HepG2 (cell line): ENCODE measurements around the gene NDUFB6. TPM values are rescaled to one million over a fixed set of nuclear protein-coding genes. Genes with fewer than 3 reads are reported as not detected.

Experiments
- ATAC-seq: fragments of 200-7000 bp; cut with Tn5 transposase; 3 replicates; pipeline ENCODE4 v1.9.1; 2020; ENCODE audit warnings: mild to moderate bottlenecking, moderate library complexity
- BruUV-seq: library from RNA; stranded (reverse); fragments of 400-500 nt; replicated peaks from 2 replicates; lab custom pipeline; 2021; lab: Mats Ljungman, UMichigan
- CTCF ChIA-PET: fragments of 300-600 bp; formaldehyde crosslinking; extraction: SDS; loops from one replicate; lab custom pipeline; 2021; ENCODE audit warnings: low total read pairs, inconsistent platforms, low intra/inter-chr PET ratio; lab: Yijun Ruan, JAX
- POLR2A ChIA-PET: fragments of 350-600 bp; sonication (Branson Sonifier 250); formaldehyde crosslinking; loops from one replicate; lab custom pipeline; 2020; ENCODE audit warnings: antibody characterized with exemption, inconsistent platforms; lab: Yijun Ruan, JAX
- DNase-seq: peaks from one replicate; pipeline ENCODE4 v3.0.0-alpha.2; 2015; ENCODE audit warnings: low spot score
- FAIRE-seq: peaks from 3 replicates; lab custom pipeline; 2011; peaks lifted over from hg19 to GRCh38; lab: Jason Lieb, UNC
- H2AFZ ChIP-seq: one replicate; pipeline ENCODE4 v1.6.1; 2011; ENCODE audit warnings: low read length, inconsistent platforms
- H3K27ac ChIP-seq: fragments of 300-600 bp; 3 replicates; pipeline ENCODE4 v1.8.0; 2011; ENCODE audit warnings: mixed run types, mild to moderate bottlenecking, mixed read lengths, low read length, inconsistent platforms; ENCODE audit not compliant: insufficient read depth; ENCODE audit errors: extremely low read length
- H3K27me3 ChIP-seq, 2 experiments: fragments of 200-600 bp in 1 of 2; 2 replicates in 1 of 2; 3 replicates in 1 of 2; pipeline versions ENCODE4 v1.6.0 to v1.8.0; 2011; ENCODE audit warnings: low read length in 2 of 2, mild to moderate bottlenecking in 2 of 2, moderate library complexity in 2 of 2, inconsistent platforms in 1 of 2; ENCODE audit not compliant: insufficient read depth in 2 of 2, control insufficient read depth in 1 of 2
- H3K36me3 ChIP-seq, 2 experiments: fragments of 200-600 bp in 1 of 2; replicated peaks in 1 of 2; 2 replicates in 1 of 2; 3 replicates in 1 of 2; pipeline versions ENCODE4 v1.5.1 to v1.8.0; 2011; ENCODE audit warnings: low read length in 2 of 2, inconsistent platforms in 1 of 2; ENCODE audit not compliant: insufficient read depth in 2 of 2, control insufficient read depth in 1 of 2
- H3K4me1 ChIP-seq: 2 replicates; pipeline ENCODE4 v1.5.1; 2012; ENCODE audit warnings: low read length, inconsistent platforms; ENCODE audit not compliant: insufficient read depth
- H3K4me2 ChIP-seq: 2 replicates; pipeline ENCODE4 v1.6.0; 2011; ENCODE audit warnings: low read depth, low read length, inconsistent platforms
- H3K4me3 ChIP-seq, 3 experiments: fragments of 200-600 bp in 1 of 3; sonication (generic), shearing (Covaris generic) in 1 of 3; replicated peaks in 1 of 3; 2 replicates each; pipeline ENCODE4 v1.5.1; 2011 to 2016; ENCODE audit warnings: low read length in 3 of 3, inconsistent platforms in 2 of 3, low read depth in 2 of 3, mild to moderate bottlenecking in 2 of 3, control low read depth in 1 of 3, mixed read lengths in 1 of 3; ENCODE audit not compliant: insufficient read depth in 1 of 3
- H3K79me2 ChIP-seq: one replicate; pipeline ENCODE4 v1.6.1; 2011; ENCODE audit warnings: low read length, inconsistent platforms; ENCODE audit not compliant: insufficient read depth
- H3K9ac ChIP-seq: 2 replicates; pipeline ENCODE4 v1.6.0; 2011; ENCODE audit warnings: mild to moderate bottlenecking, low read depth, low read length, inconsistent platforms; ENCODE audit not compliant: insufficient read depth
- H3K9me3 ChIP-seq: 2 replicates; pipeline ENCODE4 v1.5.1; 2012; ENCODE audit warnings: mild to moderate bottlenecking, low read length
- H4K20me1 ChIP-seq: 2 replicates; pipeline ENCODE4 v1.6.0; 2011; ENCODE audit warnings: inconsistent platforms, mild to moderate bottlenecking, low read length, moderate library complexity; ENCODE audit not compliant: insufficient read depth
- HOXA5 ChIP-seq: sonication (generic); formaldehyde crosslinking; IDR thresholded peaks from 2 replicates; pipeline ENCODE4 v1.4.0; 2020; ENCODE audit warnings: missing genetic modification reagents
- NCOA2 ChIP-seq: sonication (generic); formaldehyde crosslinking; IDR thresholded peaks from 2 replicates; pipeline ENCODE4 v1.8.0; 2022; ENCODE audit warnings: inconsistent platforms
- ZBTB42 ChIP-seq: sonication (generic); formaldehyde crosslinking; IDR thresholded peaks from 2 replicates; pipeline ENCODE4 v1.5.0; 2020; ENCODE audit warnings: mild to moderate bottlenecking, missing genetic modification reagents
- ZNF547 ChIP-seq: sonication (generic); formaldehyde crosslinking; IDR thresholded peaks from 2 replicates; pipeline ENCODE4 v1.5.1; 2020; ENCODE audit warnings: mild to moderate bottlenecking, missing genetic modification reagents
- ZNF557 ChIP-seq: sonication (generic); formaldehyde crosslinking; IDR thresholded peaks from 2 replicates; pipeline ENCODE4 v1.4.0; 2020; ENCODE audit warnings: missing genetic modification reagents
- ZNF629 ChIP-seq: sonication (generic); formaldehyde crosslinking; conservative IDR thresholded peaks from 2 replicates; pipeline ENCODE4 v1.5.0; 2020; ENCODE audit warnings: missing genetic modification reagents
- WGBS: methylation state at CpG from one replicate; pipeline ENCODE4 v1.1.6; 2017; ENCODE audit warnings: low lambda C conversion rate; 5-methylcytosine and 5-hydroxymethylcytosine counted together
- in situ Hi-C: cut with HindIII; loops from 2 replicates; pipeline ENCODE4 v1.10.0; 2017; ENCODE audit warnings: low pct_unique_long_range_greater_than_20kb; ENCODE audit not compliant: extremely low pct_ligation_motif_present
- intact Hi-C: fragments of 100-400 bp; cut with micrococcal nuclease; formaldehyde crosslinking; loops from one replicate; pipeline ENCODE4 v1.10.0; 2022; ENCODE audit not compliant: unreplicated experiment
- polyA plus RNA-seq, 8 experiments: library from polyadenylated mRNA; depleted of rRNA in 3 of 8; stranded (reverse) in 7 of 8; unstranded in 1 of 8; fragments of >200 nt; fragmentation: Illumina TruSeq in 4 of 8; extraction: Trizol in 4 of 8; gene quantifications; 2 replicates each; pipeline versions ENCODE4 v1.2.1 to v1.2.3, GENCODE V29; 2011 to 2016; ENCODE audit warnings: low read depth in 4 of 8, missing spikeins in 1 of 8, mixed read lengths in 1 of 8; ENCODE audit not compliant: insufficient read depth in 1 of 8
- total RNA-seq, 5 experiments: library from RNA; depleted of rRNA; stranded (reverse); fragments of >200 nt; fragmentation: Illumina TruSeq; extraction: Trizol; gene quantifications; 2 replicates each; pipeline ENCODE4 v1.2.3, GENCODE V29; 2016; ENCODE audit warnings: low read depth in 1 of 5
- TF ChIP-seq, protein P1 (sequence below): sonication (generic); formaldehyde crosslinking; IDR thresholded peaks from 2 replicates; pipeline ENCODE4 v1.4.0; 2020; ENCODE audit warnings: missing genetic modification reagents
- TF ChIP-seq, protein P2 (sequence below): sonication (generic); formaldehyde crosslinking; IDR thresholded peaks from 2 replicates; pipeline ENCODE4 v1.8.0; 2022; ENCODE audit warnings: mild to moderate bottlenecking, missing genetic modification reagents; ENCODE audit not compliant: insufficient replicate concordance
- TF ChIP-seq, protein P3 (sequence below): IDR thresholded peaks from 2 replicates; pipeline ENCODE4 v1.6.1; 2016; ENCODE audit warnings: missing compliant biosample characterization, missing genetic modification reagents, borderline replicate concordance

The NDUFB6 gene
- total and polyA plus RNA-seq, 2 of the 13 experiments (the other 11 are each of a cell fraction or from before 2014, with no cell fraction given): 31.2 to 81.9 TPM

DNA sequence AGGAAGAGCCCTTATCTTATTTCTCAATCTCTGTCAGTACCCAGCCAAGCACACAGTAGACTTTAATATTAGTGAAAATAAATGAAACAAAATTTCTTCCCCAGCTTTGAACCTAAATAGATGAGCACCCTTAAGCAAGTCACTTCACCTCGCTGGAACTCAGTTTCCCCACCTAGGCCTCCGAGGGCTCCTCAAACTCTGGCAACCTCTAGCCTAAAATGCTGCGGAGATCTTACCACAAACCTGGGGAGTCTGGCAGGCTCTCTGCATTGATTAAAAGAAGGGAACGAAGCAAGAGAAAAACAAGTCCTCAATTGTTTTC lies 47.3 kb downstream of the NDUFB6 start:
- no TSS peak for BruUV-seq
- peak overlapping the region; percentile 89 for H3K4me2 ChIP-seq
- TF ChIP-seq ZNF557 (no peak), ZNF547 (CRISPR knock-in tag) (0 out of 2 replicates have a peak, but pooled peaks have one; percentile 12), HOXA5 (CRISPR knock-in tag) (0 out of 2 replicates have a peak, but pooled peaks have one; percentile 4), ZBTB42 (CRISPR knock-in tag) (0 out of 2 replicates have a peak, but pooled peaks have one; percentile 16), ZNF629 (no peak), NCOA2 (CRISPR knock-in tag) (0 out of 2 replicates have a peak, but pooled peaks have one; percentile 3)
- TF ChIP-seq, protein P1, sequence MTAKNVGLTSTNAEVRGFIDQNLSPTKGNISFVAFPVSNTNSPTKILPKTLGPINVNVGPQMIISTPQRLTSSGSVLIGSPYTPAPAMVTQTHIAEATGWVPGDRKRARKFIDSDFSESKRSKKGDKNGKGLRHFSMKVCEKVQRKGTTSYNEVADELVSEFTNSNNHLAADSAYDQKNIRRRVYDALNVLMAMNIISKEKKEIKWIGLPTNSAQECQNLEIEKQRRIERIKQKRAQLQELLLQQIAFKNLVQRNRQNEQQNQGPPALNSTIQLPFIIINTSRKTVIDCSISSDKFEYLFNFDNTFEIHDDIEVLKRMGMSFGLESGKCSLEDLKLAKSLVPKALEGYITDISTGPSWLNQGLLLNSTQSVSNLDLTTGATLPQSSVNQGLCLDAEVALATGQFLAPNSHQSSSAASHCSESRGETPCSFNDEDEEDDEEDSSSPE (CRISPR knock-in tag): 0 out of 2 replicates have a peak, but pooled peaks have one; percentile 4
- TF ChIP-seq, protein P2, sequence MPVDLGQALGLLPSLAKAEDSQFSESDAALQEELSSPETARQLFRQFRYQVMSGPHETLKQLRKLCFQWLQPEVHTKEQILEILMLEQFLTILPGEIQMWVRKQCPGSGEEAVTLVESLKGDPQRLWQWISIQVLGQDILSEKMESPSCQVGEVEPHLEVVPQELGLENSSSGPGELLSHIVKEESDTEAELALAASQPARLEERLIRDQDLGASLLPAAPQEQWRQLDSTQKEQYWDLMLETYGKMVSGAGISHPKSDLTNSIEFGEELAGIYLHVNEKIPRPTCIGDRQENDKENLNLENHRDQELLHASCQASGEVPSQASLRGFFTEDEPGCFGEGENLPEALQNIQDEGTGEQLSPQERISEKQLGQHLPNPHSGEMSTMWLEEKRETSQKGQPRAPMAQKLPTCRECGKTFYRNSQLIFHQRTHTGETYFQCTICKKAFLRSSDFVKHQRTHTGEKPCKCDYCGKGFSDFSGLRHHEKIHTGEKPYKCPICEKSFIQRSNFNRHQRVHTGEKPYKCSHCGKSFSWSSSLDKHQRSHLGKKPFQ: no peak
- TF ChIP-seq, protein P3, sequence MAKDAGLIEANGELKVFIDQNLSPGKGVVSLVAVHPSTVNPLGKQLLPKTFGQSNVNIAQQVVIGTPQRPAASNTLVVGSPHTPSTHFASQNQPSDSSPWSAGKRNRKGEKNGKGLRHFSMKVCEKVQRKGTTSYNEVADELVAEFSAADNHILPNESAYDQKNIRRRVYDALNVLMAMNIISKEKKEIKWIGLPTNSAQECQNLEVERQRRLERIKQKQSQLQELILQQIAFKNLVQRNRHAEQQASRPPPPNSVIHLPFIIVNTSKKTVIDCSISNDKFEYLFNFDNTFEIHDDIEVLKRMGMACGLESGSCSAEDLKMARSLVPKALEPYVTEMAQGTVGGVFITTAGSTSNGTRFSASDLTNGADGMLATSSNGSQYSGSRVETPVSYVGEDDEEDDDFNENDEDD: 0 out of 2 replicates have a peak, but pooled peaks have one; percentile 5
- H2AFZ ChIP-seq: peak overlapping the region; percentile 70
- H4K20me1 ChIP-seq: no peaks in the 10 kb centered on the region
- H3K27me3 ChIP-seq: no peaks in the 10 kb centered on the region; a peak in 1 of 5 replicates
- H3K4me1 ChIP-seq: peaks cover 39% of the 10 kb centered on the region
- intact Hi-C loops: loop anchor here (1.0 kb wide), 5 partner anchors 38 to 146 kb away; no protein-coding TSS in a partner anchor
- DNase-seq: no peak
- 0% methylated on average over 4 of the region's 4 CpGs for WGBS
- CTCF ChIA-PET: interaction anchor here (3.4 kb wide), 1 partner anchor 147 kb away, joined by 33 read pairs; no protein-coding TSS in a partner anchor
- H3K9ac ChIP-seq: peak overlapping the region; percentile 76
- peaks cover 6% of the 10 kb centered on the region for H3K79me2 ChIP-seq
- H3K9me3 ChIP-seq: no peaks in the 10 kb centered on the region
- FAIRE-seq: no peak
- in situ Hi-C loops: loop anchor here (5.0 kb wide), 1 partner anchor 143 kb away; the partner anchor contains the start of gene ACO1
- no peak for ATAC-seq
- peak overlapping the region; percentile 75 for H3K27ac ChIP-seq
- POLR2A ChIA-PET: interaction anchor here (1.0 to 2.8 kb wide), 12 partner anchors 17 to 499 kb away, joined by 4 to 43 read pairs (median 11); partner anchors contain the start of genes ACO1, DNAJA1, NDUFB6 and SMIM27
- no peaks in the 10 kb centered on the region for H3K36me3 ChIP-seq
- peak overlapping the region; percentile 80 to 86 (median 82) for H3K4me3 ChIP-seq
